ENCODE data around the gene TST.
A peak's percentile ranks its signal among the peaks of the same experiment; 100 is the strongest.

The TST gene

DNA sequence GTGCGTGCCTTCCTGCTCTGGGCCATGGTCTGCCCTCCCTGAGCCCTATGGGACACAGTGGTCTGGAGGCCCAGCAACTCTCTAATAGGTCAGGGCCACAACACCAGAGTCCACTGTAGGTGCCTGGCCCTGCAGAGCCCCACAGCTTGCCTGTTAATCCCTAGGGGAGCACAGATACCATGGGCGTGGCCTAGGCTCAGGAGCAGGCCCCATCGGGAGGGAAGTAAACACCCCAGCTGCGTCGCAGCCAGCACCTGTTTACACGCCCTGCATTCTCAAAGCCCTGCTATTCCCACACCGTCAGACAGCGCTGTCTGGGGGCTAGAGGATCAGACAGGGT, 34.8 kb upstream of the TST start:
- DNase-seq: no peak

DNA sequence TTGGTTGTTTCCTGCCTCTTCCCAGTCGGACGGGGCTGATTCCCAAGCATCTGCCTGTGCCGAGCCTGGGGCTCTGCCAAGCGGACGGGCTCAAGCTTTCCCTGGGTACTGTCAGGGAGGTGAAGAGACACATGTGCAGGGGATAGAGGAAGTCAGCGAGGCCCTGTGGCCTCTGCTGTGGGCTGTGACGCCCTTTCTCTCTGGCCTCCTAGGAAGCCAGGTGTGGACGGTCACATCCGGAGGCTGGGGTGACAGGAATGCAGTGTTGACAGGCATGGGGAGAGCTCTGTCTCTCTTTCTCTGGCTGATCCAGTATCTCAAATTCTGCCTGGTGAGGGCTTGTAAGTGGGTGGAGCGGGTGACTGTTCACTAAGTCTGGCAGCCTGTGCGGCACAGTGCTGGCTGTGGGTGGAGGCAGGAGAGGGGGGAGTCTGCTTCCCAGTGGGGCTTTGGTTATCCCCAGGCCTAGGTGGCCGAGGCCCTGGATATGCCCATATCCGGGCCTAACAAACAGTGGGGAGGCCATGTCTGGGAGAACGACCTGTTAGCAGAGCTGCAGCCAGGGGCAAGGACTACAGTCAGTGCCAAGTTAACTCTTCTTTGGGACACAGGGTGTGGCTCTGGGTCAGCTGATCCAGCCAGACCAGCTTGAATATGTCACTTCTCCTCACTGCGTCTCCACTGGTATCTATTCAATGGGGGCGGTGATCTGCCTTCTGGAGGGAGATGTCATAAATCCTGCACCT, 34.2 kb upstream of the TST start:
- DNase-seq: peak in 16 of 56 donors; percentile 19 to 70 (median 34)

DNA sequence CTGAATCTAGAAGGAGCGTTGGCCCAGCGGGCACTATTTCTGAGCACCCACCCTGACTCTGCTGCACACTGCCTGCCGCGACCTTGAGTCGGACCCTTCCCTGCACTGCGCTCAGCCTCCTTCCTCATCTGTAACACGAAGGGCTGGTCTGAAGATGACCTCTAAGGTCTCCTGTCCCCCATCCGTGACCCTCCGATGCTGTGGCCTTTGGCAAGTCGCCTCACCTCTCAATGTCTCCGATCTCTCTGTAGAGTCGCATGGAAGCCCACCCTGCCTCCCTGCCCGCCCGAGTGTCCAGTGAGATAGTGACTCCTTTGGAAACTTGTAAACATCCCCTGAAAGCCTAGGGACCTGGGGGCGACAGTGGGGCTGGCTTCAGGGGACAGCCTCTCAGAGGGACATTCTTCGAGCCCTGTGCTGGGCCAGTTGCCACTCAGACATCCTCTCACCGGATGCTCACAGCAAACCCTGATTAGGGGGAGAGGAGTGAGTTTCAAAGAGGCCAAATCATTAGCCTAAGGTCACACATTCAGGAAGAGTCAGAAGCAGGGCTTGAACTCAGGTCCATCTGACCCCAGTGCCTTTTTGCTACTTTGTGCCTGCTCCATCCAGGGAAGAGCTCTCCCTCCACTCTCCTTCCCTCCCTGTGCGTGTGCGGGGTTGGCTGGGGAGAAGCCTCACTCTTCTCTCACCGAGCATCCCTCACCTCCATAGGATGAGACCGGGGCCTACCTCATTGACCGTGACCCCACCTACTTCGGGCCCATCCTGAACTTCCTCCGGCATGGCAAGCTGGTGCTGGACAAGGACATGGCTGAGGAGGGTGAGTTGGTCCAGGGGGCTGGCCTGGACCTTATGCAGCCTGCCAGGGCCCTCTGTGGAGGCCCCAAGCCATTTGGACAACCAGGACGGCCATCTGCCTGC, 33.4 kb upstream of the TST start:
- no peak for DNase-seq

DNA sequence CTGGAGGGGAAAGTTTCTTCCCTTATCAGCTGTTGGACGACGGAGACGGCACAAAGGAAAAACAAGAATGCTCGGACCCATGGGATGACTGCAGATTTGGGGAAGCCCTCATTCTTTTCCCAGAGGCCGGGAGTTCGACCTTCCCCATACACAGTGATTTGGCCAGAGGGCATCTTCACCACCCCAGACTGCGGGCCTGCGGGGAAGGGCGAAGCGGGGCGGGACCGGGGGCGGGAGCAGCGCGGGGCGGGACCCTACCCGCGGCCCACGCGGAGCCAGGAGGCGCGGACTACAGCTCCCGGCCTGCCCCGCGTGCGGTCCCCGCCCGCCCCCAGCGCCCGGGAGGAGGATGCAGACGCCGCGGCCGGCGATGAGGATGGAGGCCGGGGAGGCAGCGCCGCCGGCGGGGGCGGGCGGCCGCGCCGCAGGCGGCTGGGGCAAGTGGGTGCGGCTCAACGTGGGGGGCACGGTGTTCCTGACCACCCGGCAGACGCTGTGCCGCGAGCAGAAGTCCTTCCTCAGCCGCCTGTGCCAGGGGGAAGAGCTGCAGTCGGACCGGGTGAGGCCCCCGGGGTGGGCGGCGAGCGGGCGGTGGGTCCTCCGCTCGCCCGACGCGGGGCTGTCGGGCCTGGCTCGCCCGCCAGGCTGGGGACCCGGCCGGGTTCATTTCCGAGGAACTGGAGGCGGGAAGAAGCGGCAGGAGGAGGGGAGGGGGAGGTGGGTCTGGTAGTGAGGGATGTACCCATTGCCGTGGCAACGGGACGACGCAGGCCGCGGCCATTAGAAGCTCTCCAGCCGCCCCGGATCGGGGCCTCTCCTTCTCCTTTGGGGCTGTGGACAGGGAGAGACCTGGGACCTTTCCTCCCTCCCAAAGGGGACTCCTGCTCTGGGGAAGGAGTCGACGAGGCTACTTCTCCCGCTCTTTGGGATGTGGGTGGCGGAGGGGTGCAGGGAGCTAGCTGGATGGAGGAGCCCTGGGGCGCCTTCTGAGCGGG, 32.4 kb upstream of the TST start, which contains the start of gene KCTD17:
Gene KCTD17 (plus strand): TSS at position 352 of the 995 bp plus-strand sequence. CDS start 19 bp downstream, at position 371.
- peak in 49 of 56 donors; percentile 12 to 80 (median 52) for DNase-seq

DNA sequence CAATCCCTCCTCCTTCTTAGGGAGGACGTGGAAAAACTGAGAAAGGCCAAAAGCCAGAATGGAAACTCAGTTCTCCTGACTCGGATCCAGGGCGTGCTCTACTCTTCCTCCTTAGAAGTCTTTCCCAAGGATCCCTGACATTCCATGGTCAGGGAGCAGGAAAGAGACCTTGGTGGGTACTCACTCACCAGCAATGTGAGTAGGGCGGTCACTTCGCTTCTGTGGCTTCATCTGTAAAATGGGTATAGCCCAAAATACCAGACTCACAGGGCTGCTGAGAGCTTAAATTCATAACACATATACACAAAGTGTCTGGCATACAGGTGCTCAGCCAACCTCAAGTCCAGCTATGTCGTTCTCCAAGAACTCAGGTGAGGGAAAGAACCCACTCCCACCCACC, 31.7 kb upstream of the TST start:
- no peak for DNase-seq

DNA sequence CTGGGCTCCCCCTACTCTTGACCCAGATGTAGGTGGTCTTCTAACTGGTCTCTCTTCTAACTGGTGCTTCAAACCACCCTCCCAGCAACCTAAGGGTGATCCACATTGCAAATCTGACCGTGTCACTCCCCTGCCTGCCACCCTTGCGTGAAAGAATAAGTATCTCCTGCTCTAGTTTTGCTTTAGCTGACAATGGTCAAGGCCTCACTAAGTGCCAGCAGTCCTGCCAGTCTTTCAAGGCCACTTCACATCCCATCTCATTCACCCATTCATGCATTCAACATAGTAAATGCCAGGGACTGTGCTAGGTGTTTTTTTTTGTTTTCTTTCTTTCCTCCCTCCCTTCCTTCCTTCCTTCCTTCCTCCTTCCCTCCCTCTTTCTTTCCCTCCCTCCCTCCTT, 30.0 kb upstream of the TST start:
- DNase-seq: no peak

DNA sequence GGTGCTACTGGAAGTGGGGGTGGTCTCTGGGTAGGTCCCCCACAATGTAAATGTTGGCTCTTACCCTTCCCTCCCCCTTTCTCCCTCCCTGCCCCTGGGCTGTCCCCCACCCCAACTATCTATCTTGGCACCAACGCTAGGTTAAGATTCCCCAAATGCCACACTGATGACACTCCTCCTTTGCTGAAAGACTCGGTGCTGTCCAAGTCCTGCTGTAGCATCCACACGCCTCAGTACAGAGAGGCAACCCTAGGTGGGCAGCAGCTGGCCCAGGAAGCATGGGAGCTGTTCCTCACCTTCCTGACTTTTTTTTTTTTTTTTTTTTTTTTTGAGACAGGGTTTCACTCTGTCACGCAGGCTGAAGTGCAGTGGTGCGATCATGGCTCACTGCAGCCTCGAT, 28.9 kb upstream of the TST start:
- DNase-seq: no peak

DNA sequence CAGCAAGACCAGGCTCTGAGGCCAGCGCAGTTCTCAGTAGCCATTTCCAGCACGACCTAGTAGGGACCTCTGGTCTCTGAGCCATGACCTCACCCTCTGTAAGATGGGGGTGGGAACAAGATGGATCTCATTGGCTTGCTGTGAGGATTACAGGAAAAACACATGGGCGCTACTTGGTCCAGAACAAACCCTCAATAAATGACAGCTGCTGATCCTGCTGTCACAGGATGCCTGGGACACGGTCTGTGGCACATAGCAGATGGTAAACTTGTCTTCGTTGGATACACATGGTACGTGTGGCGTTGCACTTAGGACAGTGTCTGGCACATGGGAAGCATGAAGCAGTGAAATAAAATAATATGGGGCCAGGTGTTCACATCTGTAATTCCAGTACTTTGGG, 27.8 kb upstream of the TST start:
- DNase-seq: no peak

DNA sequence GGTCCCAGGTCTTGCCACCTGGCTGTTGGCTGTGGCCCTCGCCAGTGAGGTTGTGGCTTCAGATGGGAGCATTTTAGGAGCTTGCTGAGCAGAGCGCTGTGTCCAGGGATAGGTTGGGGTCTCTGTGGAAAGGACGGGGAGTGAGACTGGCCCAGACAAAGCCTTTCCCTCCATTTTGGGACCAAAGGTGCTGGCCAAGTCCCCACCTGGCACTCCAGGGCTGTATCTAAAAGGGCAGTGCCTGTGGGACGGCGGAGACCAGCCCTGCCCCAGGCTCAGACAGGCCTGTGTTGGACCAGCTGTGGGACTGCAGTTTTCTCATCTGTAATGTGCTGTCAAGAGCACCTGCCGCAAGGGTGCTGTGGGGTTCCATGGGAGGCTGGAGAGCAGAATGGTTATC, 27.3 kb upstream of the TST start:
- DNase-seq: no peak

DNA sequence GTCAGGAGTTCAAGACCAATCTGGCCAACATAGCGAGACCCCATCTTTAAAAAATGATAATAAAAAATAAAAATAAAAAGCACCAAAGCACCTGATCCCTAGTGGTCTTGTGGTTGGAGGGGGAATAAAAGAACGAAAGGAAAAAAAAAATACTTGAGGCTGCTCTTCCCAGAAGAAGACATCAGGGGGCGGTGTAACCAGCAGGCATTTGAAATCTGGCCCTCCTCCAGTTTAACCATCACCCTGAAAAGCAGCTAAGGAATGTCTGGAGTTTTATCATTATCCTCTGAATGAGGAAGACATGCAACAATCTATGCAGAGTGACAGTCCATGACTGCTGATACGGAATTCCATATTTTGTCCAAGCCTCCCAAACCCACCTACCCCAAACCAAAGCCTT, 26.7 kb upstream of the TST start:
- DNase-seq: no peak

DNA sequence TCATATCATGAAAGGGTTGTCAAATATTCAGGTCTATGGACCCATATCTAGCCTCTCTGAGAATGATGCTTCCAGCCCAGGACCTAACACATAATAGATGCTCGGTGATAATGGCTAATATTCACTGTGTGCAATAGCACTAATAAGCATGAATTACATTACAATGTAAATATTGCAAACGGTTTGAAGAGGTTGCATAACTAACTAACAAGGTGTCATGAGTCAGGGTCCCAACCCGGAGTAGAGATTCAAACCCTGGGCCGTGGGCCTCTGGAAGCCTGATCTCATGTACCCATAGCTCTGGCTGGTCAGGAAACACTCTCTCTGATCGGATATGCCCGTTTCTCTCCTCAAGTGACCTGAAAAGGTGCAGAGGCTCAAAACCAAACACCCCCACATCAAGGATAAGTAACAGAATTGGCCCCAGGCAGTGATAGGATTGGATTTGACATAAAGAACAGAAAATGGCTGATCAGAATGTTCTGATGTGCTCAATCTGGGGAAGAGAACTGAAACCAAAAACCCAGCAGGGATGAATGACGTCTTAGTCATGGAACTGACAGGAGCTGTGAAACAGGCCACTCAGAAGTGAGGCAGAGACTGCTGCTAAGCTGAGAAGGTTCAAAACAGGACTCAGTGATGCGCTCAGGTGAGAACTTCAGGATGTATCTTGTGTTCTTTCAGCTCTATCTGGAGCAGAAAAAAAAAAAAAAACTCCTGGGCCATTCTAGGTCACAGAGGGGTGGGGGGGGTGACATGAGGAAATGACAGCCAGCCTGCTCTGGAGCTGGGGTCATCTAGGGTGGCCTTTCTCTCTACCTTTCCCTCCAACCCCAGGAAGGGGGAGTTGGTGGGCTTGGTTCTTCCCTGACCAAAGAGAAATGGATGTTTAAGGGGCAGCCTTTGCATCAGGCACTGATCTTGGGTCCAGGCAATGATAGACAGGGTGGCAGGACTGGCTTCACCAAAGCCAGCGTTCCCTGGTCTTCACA, 25.7 kb upstream of the TST start:
- DNase-seq: no peak

DNA sequence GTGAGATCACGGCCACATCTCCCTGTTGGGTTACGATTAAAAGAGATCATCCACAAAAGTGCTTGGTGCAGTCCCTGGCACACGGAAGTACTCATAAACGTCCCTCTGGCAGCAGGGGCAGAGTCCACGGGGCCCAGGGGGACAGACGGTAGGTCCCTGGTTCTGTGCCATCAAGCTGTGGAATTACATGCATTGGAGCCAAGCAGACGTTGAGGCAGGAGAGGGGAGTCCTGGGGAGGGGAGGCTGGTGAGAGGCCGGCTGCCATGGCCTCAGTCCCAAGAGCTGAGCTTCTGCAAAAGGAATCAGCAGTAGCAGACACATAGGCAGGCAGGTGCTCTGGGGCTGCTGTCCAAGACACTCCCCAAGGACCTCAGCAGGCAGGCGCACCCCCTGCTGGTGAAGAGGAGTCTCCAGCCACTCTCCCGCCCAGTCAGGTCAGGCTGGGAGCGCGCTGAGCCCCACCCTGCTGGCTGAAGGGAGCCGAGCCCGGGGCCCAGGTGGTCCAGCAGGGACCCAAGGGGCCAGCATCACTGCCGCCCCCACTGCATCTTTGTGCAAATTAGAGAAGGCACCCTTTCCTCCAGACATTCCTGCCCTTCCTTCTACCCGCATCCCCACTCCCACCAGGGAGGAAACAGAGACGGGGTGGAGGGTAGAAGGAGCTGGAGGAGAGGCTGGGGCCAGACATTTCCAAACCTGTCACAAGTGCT, 24.7 kb upstream of the TST start:
- DNase-seq: peak in 1 of 56 donors; percentile 20

DNA sequence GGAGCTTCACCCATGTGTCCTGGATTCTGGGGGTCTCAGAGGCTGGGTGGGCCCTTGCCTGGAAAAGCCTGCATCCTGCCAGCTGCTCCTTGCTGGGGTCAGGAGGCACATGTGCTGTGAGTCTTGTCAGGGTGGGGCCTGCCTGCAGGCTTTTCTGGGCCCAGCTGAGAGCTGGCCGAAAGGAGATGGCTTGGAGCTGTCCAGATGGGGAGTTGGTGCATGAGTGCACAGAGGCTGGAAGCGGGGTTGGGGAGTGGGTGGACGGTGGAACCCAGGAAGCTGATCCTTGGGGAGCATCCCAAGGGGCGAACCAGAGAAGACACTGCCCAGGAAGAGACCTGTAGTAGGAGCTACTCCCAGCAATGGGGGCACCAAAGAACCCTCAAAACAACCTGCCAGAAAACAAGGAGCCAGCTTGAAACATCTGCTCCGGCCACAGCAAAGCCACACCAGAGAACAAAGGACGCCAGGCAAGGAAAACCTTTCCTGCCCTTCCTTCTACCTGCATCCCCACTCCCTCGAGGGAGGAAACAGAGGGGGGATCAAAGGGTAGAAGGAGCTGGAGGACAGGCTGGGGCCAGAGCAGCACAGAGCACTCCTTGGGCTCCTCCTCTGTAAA, 24.1 kb upstream of the TST start:
- no peak for DNase-seq

DNA sequence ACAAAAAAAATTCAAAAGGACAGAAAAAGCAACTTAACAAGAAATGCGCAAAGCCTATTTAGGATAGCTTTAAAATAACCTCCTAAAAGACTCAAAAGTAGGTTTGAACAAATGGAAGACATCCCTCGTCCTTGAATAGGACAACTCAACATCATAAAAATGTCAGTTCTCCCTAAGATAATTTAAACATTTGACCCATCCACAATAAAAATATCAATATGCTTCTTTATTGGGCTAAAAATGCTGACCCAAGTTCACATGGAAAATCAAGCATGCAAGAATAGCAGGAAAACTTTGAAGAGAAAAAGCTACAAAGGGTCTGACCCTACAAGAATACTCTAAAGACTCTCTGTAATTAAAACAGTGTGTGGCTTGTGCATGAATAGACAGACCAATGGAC, 20.2 kb upstream of the TST start:
- no peak for DNase-seq

DNA sequence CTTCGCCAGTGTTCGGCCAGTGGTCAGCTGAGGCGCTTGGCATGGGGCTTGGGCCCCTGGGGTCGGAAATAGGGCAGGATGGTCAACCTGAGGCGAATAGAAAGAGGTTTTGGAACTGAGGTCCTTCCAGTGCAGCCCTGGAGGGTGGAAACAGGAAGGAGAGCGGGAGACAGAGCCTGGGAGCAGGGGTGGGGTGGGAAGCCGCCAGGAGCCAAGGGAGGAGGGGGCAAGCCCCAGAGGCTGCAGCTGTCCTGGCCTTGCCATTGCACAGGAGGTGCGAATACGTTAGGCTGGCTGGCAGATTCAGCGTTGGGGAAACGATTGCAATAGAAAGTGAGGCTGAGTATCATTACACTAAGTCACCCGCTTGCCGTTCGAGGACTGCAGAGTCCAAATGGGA, 18.4 kb upstream of the TST start:
- no peak for DNase-seq

DNA sequence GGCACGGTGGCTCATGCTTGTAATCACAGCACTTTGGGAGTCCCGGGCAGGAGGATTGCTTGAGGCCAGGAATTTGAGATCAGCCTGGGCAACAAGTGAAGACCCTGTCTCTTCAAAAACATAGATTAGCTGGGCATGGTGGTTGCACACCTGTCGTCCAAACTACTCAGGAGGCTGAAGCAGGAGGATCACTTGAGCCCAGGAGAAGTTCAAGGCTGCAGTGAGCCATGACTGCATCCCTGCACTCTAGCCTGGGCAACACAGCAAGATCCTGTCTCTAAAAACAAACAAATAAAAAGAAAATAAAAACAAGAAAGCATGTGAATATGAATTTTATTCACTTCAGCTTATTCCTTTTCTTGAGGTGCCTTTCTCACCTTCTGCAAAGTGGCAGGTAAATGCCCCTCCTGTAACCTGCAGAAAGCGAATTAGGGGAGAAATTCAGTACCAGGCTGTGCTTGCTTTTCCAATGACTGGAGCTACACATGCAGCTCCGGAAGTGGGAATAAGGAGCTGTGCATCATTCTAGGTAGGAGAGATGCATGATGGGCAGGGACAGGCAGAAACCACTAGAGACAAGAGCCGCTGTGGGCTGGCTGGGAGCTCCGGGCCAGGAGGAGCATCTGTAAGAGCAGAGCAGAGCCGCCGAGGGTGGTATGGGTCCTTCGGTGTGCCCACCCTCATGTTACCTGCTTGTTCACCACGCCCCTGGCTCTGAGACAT, 17.6 kb upstream of the TST start:
- no peak for DNase-seq

DNA sequence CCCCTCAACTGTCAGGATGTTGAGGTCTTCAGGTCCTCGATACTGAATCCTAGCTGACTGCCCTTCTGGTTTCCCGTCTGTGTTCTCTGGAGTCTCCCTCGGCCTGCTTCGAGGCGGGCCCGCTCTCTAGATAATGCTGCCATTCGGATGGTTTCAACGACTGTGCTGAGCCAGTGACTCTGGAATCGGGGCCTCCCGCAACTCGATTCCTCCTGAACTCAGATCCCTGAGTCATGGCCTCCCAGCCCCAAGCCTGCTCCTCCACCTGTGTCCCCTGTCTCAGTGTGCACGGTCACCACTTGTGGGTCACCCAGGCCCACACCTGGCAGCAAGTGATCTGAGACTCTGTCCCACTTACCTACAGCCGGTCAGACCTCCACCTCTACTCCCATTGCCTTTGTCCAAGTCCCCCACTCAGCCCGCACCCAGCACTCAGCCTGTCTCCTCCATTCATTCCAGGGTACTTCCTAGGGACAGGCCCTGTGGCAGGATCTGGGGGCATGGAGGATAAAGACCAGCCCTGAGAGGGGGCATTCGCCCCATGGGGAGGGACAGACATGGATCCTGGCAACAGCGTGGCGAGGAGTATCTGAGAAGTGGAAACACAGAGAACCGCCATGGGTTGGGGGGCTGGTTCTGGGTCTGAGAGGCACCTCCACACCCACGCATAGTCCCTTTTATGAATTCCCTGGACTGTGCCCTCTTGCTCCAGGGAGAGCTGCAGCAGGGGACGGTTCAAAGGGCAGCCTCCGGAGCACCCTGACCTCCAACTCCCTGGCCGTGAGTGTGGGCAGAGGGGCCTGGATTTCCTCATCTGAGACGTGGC, 14.6 kb upstream of the TST start:
- no peak for DNase-seq
